Neutrophil (primary cell): ENCODE data around the gene RALY.
"Not testable (repeated sequence)": the region's sequence is repeated elsewhere in the genome, so short reads cannot be mapped to it uniquely, and the experiment has no call there.

Experiments used
- H3K27ac ChIP-seq: fragments of 200-600 bp; sonication (generic); 2 replicates; pipeline ENCODE4 v1.5.1; 2016; ENCODE audit warnings: mild to moderate bottlenecking, moderate library complexity
- H3K27me3 ChIP-seq: fragments of 200-600 bp; sonication (generic); 2 replicates; pipeline ENCODE4 v1.6.0; 2016; ENCODE audit warnings: mild to moderate bottlenecking
- H3K36me3 ChIP-seq: fragments of 200-600 bp; sonication (generic); 2 replicates; pipeline ENCODE4 v1.5.1; 2017
- H3K4me1 ChIP-seq, 2 experiments: fragments of 200-600 bp in 1 of 2; sonication (generic) in 1 of 2; 1 replicate in 1 of 2; 2 replicates in 1 of 2; pipeline versions ENCODE4 v1.5.1 to v1.6.1; 2013 to 2016; ENCODE audit warnings: low read depth in 1 of 2, low read length in 1 of 2, mild to moderate bottlenecking in 1 of 2, moderate library complexity in 1 of 2; ENCODE audit not compliant: control insufficient read depth in 1 of 2, insufficient read depth in 1 of 2
- H3K4me3 ChIP-seq, 2 experiments: fragments of 200-600 bp in 1 of 2; sonication (generic) in 1 of 2; 1 replicate in 1 of 2; 2 replicates in 1 of 2; pipeline ENCODE4 v1.5.1; 2013 to 2016; ENCODE audit warnings: low read depth in 1 of 2, low read length in 1 of 2, mild to moderate bottlenecking in 1 of 2, moderate library complexity in 1 of 2
- H3K9me3 ChIP-seq: fragments of 200-600 bp; sonication (generic); 2 replicates; pipeline ENCODE4 v1.5.1; 2016
- CTCF ChIP-seq: fragments of 200-600 bp; sonication (generic); IDR thresholded peaks from 2 replicates; pipeline ENCODE4 v1.5.1; 2016; ENCODE audit warnings: antibody characterized with exemption

Gene RALY

GRCh38 chr20:34131491-34131890 lies 137.8 kb downstream of the RALY start:
- no peak overlapping the region for H3K27ac ChIP-seq

GRCh38 chr20:34132491-34132890 lies 138.8 kb downstream of the RALY start:
- H3K27ac ChIP-seq = peak overlapping the region; percentile 76
- H3K4me1 ChIP-seq = peaks cover 17 to 34% of the 10 kb centered on the region in 2 experiments
- not testable (repeated sequence) for H3K9me3 ChIP-seq, H3K27me3 ChIP-seq, H3K36me3 ChIP-seq
- H3K4me3 ChIP-seq = peak overlapping the region in 1 of 2 experiments; percentile 42

More at GRCh38 chr20:34131491-34131890, 137.8 kb downstream of the RALY start:
- Histone ChIP-seq H3K4me1 (peaks cover 17 to 34% of the 10 kb centered on the region in 2 experiments), H3K4me3 (no peak overlapping the region), H3K27me3 (no peaks in the 10 kb centered on the region), H3K36me3 (no peaks in the 10 kb centered on the region), H3K9me3 (no peaks in the 10 kb centered on the region)
- TF ChIP-seq CTCF = no peak

GRCh38 chr20:34132943-34133342 lies 139.2 kb downstream of the RALY start:
- Histone ChIP-seq H3K4me3 (peak overlapping the region; percentile 4 to 42), H3K27ac (peak overlapping the region; percentile 76), H3K4me1 (peaks cover 17 to 34% of the 10 kb centered on the region in 2 experiments)
- not testable (repeated sequence) for H3K9me3 ChIP-seq, H3K27me3 ChIP-seq, H3K36me3 ChIP-seq

GRCh38 chr20:34133365-34133860 lies 139.7 kb downstream of the RALY start:
- H3K27ac ChIP-seq = peak overlapping the region; percentile 76
- not testable (repeated sequence) for H3K27me3 ChIP-seq, H3K4me3 ChIP-seq, H3K36me3 ChIP-seq, H3K9me3 ChIP-seq
- H3K4me1 ChIP-seq = peaks cover 17 to 34% of the 10 kb centered on the region in 2 experiments
